GM21367 (cell line): Measurements from ENCODE around the gene SLC29A3.
"Not testable (repeated sequence)": the region's sequence is repeated elsewhere in the genome, so short reads cannot be mapped to it uniquely, and the experiment has no call there.

Experiments
- ATAC-seq: cut with Tn5 transposase; IDR thresholded peaks from one replicate; pipeline ENCODE4 v1.9.1; 2021; ENCODE audit not compliant: unreplicated experiment

SLC29A3 gene

DNA sequence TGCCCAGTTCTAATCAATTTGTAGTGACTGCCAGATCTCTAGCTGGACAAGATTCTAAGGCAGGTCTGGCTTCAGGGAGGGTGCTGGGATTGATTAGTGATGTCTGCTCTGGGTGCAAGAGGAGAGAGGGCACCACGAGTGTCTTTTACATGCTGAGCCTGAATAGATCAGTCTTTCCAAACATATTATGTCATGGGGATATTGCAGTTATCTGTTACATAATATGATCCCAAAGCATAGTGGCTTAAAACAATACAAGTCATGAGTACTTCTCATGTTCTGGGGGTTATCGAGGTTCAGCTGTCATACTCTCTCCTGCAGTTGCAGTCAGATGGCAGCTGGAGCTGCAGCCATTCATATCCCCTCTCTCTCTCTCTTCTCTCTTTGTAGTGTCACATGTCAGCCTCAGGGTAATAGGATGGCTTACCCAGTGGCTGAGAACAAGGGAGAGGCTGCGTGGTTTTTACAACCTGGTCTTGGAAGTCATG lies 26.0 kb downstream of the SLC29A3 start:
- no peak for ATAC-seq

GRCh38 chr10:71345694-71346093 lies 26.6 kb downstream of the SLC29A3 start:
- no peak for ATAC-seq

DNA sequence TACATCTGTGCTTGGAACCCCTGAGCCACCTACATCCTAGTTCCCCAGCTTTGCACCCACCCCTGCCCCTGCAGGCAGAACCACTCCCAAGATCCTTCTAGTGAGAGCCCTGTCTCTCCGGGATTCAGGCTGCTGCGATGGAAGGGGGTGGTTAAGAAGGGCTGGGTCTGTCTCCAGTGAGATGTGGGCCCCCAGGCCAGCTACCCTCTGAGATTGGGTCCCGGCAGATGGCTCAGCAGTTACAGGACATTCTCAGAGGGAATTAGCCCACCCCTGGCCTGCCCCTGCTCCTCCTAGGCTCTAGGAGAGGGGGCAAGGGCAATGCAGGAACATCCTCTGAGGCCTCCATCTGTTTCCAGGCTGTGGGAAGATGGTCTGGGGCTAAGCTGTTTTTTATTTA lies 27.7 kb downstream of the SLC29A3 start:
- no peak for ATAC-seq

GRCh38 chr10:71347587-71348395 lies 28.7 kb downstream of the SLC29A3 start:
- ATAC-seq = no peak

GRCh38 chr10:71348850-71349249 lies 29.8 kb downstream of the SLC29A3 start:
- no peak for ATAC-seq

- no peak for ATAC-seq
These were observed 30.3 kb downstream of the SLC29A3 start for GRCh38 chr10:71349406-71349805.

- no peak for ATAC-seq
These were observed 32.0 kb downstream of the SLC29A3 start for GRCh38 chr10:71351087-71351486.

GRCh38 chr10:71351628-71352319 lies 32.7 kb downstream of the SLC29A3 start:
- ATAC-seq = no peak

- no peak for ATAC-seq
These were observed 34.6 kb downstream of the SLC29A3 start for GRCh38 chr10:71353639-71354038.

- no peak for ATAC-seq
These were observed 35.7 kb downstream of the SLC29A3 start for GRCh38 chr10:71354776-71355175.

- ATAC-seq = no peak
These were observed 36.8 kb downstream of the SLC29A3 start for GRCh38 chr10:71355886-71356285.

DNA sequence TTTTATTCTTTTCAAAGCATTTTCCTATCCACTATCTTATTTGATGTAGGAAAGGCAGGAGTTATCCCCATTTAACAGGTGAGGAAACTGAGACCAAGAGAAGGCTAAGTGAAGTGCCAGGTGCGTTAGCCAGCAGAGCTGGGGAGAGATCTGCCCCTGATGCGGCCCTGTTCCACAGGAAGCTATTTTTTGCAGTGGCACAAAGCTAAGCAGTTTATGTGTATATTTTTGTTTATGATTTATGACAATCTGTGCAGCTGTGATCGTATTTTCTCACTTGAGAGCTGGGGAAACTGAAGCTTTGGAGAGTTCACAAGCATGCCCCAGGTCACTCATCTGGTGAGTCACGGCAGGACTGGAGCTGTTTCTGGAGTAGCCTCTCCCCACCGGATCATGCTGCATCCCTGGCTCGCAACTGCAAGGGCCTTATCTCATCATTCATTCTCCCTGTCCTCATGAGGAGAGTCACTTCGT lies 38.8 kb downstream of the SLC29A3 start:
- no peak for ATAC-seq

- no peak for ATAC-seq
These were observed 39.2 kb downstream of the SLC29A3 start for GRCh38 chr10:71358277-71358676.

DNA sequence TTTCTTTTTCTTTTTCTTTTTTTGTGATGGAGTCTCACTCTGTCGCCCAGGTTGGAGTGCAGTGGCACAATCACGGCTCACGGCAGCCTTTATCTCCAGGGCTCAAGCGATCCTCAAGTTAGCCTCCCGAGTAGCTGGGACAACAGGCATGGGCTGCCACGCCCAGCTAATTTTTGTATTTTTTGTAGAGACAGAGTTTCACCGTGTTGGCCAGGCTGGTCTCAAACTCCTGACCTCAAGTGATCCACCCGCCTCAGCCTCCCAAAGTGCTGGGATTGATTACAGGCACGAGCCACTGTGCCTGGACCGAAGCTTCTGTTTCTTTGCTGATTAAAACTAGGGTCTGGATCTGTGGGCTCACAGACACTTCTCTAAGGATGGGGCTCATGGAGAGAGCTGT lies 39.8 kb downstream of the SLC29A3 start:
- ATAC-seq = not testable (repeated sequence)

DNA sequence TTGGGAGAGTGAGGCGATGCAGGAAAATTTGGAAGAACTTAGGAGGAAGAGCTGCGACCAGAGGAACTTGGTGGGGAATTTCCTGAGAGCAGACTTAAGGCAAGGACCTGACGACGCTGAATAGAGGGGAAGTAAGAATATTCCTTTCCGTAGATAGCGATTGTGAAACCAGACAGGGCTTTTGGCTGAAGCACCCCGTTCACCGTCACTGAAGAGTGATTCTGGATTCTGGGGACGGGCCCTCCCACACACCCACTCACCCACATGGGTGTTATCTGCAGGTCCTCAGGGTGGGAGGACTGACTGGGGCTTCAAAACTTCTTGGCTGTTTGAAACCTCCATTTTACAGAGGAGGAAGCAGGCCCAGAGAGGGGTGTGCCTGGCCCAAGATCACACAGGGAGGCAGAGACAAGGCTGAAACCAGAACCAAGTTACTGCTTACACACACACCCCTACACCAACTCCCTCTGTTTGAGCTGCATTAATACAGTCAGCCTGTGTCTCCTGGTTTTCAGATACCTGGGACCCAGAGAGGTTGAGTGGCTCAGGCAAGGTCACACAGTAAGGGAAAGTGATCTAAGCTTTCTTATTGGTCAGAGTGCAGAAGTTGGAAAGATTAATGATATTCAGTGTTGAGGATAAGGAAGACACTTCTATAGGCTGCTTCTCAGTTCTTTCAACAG lies 40.4 kb downstream of the SLC29A3 start:
- no peak for ATAC-seq

DNA sequence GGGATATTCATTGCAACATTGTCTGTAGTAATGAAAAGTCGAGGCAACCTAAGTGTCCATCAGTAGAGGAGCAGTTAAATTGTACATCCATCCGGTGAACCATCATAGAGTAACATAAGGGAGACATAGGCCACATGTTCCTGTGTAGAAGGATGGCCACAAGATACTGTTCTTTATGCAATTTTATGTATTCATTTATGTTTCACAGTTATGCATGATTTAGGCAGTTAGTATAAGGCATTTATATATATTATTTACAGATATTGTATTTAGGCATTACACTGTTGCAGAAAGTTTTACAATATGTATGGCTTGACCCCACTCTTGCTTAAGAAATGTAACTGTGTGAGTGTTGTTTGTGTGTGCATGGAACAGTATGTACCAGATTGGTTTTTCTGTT lies 41.7 kb downstream of the SLC29A3 start:
- ATAC-seq = no peak

- ATAC-seq = no peak
These were observed 42.5 kb downstream of the SLC29A3 start for GRCh38 chr10:71361581-71361980.

- ATAC-seq = no peak
These were observed 43.1 kb downstream of the SLC29A3 start for GRCh38 chr10:71362141-71362540.

GRCh38 chr10:71363936-71364335 lies 44.9 kb downstream of the SLC29A3 start:
- no peak for ATAC-seq

- no peak for ATAC-seq
These were observed 46.3 kb downstream of the SLC29A3 start for GRCh38 chr10:71365366-71365765.

- no peak for ATAC-seq
These were observed 47.6 kb downstream of the SLC29A3 start for GRCh38 chr10:71366690-71367089.

DNA sequence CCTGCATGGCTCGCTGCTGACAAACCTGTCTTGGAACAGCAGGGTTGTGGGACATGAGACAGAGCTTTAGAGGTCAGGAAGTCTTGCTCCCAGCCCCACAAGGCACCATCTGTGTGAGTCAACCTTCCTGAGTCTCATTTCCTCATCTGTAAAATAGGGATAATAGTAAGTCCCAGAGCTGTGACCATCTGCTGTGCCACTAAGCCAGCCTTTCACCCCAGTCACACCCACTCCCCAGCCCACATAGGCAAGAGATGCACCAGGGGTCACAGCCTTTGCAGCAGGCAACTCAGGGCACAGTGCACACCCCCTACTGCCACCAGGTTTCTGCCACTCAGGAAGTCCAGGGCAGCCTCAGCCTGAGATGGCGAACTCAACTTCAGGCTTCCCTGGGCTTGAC lies 48.2 kb downstream of the SLC29A3 start:
- ATAC-seq = no peak
